GM12874 (cell line): ENCODE data around the gene ROGDI.

Source experiments
- CTCF ChIP-seq: IDR thresholded peaks from 2 replicates; pipeline ENCODE4 v1.5.1; 2011; ENCODE audit warnings: low read depth, mild to moderate bottlenecking, control low read depth, low read length, moderate library complexity; ENCODE audit not compliant: insufficient read depth

ROGDI gene

DNA sequence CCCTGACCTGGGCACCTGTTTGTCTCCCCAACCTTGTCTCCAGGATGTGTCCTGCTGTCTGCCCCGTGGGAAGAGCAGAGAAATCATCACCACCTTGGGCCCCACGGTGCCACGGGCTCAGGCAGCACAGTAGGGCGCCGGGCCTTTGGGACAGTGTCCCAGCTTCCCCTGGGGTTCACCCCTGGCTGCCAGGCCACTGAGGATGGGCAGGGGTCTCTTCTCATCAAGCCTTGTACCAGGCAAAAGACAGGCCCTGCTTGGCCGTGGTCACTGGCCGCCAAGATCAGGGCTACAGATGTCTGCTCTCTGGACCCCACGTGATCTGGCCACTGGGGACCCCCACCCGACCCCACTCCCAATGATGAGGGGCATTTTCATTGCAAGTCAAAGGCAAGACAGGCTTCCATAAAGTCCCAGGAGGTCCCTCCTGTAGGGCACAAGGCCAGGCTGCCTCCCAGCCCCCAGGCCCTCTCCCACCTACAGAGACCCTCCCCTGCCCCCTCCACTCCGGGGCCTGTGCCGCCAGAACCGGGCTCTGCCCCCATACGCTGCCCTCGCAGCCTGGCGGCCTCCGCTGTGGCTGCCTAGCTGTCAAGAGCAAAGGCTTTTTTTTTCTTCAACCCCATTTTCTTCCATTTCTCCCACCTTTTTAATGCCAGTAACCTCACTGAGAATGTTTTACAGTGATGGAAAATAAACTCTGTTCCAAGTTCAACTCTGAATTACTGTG is 53.6 kb downstream of the ROGDI start:
- TF ChIP-seq CTCF, result no peak

GRCh38 chr16:4747906-4748681 is 54.3 kb downstream of the ROGDI start:
- TF ChIP-seq CTCF, result no peak

DNA sequence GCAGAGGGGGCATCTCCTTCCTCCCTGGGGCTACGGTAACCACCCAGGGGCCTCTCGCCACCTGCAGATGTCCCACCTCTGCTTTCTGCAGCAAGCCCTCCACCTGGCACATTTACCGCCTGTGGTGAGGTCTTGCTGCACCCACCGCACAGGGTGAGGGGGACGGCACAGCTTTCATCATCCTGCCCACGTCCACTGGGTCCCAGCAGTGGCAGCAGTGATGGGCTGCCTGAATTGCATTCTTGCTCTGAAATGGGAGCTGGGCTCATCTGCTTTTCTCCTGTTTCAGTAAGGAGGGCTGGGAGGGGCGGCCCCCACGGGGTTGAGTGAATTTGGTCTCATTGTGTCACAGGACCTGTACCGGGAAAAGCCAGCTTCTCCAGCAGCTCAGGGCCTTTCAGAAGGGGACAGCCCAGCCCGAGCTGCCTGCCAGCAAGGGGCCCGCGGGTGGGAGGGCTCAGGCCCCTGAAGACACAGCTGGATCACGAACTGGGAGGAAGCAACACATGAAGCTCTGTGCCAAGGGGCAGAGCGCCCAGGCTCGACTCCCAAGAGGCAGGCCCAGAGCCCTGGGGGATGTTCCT is 55.4 kb downstream of the ROGDI start:
- TF ChIP-seq CTCF, result no peak
